Fibroblast of mammary gland (primary cell): ENCODE results near the gene ZNF644.
"Not testable (repeated sequence)": the region's sequence is repeated elsewhere in the genome, so short reads cannot be mapped to it uniquely, and the experiment has no call there.

Experiments used
- DNase-seq: peaks from one replicate; pipeline ENCODE4 v3.0.0-alpha.2; 2010; ENCODE audit warnings: low read depth
- H3K4me3 ChIP-seq: 2 replicates; pipeline ENCODE4 v1.5.1; 2011; ENCODE audit warnings: low read depth, mild to moderate bottlenecking, low read length, moderate library complexity; ENCODE audit not compliant: control insufficient read depth
- TF ChIP-seq, protein P1 (sequence below): conservative IDR thresholded peaks from 2 replicates; pipeline ENCODE4 v1.5.1; 2011; ENCODE audit warnings: low read depth, low read length, inconsistent platforms; ENCODE audit not compliant: control insufficient read depth, insufficient read depth

ZNF644 gene

DNA sequence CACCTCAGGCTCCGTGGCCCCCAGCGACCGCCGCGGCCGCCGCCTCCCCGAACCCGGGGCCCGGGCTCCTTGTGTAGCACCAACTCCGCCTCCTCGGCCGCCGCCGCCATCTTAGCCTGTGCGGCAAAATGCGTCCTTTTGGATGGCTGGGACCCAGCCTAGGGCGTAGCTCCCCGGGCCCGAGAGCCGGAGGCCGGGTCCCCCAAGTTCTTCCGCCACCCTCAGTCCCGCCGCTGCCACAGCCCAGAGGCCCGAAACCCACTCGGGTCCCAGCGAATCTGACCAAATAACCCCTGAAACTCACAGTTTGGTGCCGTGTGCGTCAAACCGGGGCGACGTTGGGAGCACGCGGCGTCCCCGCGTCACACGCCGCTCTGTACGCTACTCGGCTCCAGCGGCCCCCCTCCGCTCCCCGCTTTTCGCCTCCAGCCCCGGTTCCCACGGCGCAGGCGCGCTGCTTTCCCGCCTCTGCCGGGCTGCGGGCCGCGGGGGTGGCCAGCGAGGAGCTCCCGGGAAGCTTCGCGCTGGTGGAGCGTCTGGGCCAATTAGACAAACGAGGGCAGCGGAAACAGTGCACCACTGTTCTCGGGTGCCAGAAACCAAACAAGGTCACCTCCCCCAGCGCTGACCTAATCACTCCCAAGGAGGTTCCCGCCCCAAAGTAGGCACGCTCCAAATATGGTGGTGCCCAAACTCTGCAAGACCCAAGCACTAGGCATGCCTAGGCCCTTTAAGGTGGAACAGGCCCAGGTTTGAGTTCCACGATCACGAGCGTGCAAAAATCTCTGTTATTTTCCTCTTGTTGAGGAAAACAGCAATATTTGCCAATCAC lies at the start of gene ZNF644:
Gene ZNF644, minus strand, starts transcription at position 350 of the 832 bp plus-strand sequence. CDS start 39,682 bp downstream, outside the sequence.
- TF ChIP-seq, protein P1, sequence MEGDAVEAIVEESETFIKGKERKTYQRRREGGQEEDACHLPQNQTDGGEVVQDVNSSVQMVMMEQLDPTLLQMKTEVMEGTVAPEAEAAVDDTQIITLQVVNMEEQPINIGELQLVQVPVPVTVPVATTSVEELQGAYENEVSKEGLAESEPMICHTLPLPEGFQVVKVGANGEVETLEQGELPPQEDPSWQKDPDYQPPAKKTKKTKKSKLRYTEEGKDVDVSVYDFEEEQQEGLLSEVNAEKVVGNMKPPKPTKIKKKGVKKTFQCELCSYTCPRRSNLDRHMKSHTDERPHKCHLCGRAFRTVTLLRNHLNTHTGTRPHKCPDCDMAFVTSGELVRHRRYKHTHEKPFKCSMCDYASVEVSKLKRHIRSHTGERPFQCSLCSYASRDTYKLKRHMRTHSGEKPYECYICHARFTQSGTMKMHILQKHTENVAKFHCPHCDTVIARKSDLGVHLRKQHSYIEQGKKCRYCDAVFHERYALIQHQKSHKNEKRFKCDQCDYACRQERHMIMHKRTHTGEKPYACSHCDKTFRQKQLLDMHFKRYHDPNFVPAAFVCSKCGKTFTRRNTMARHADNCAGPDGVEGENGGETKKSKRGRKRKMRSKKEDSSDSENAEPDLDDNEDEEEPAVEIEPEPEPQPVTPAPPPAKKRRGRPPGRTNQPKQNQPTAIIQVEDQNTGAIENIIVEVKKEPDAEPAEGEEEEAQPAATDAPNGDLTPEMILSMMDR: no peak
- peak within 1 kb of the TSS; percentile 84 for H3K4me3 ChIP-seq
- peak; percentile 93 for DNase-seq

DNA sequence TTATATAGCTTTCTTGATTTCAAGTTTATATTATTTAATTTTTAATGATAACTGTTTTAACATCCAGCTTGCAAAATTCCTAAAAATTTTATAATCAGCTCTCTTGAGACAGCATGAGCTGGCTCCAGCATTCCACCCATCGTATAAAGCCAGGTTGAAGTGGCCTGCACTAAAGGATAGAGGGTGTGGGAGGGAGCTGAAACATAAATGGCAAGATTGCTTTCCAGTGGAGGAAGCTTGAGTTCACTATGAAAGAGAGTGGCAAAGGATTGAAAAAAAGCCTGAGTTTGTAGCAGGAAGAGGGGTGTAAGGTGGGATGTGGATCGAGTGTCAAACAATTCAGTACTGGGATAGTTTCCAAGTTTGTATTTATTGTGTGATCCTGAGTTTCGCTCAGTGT lies 48.5 kb upstream of the ZNF644 start:
- H3K4me3 ChIP-seq: no peak overlapping the region
- TF ChIP-seq, protein P1: no peak
- no peak for DNase-seq

DNA sequence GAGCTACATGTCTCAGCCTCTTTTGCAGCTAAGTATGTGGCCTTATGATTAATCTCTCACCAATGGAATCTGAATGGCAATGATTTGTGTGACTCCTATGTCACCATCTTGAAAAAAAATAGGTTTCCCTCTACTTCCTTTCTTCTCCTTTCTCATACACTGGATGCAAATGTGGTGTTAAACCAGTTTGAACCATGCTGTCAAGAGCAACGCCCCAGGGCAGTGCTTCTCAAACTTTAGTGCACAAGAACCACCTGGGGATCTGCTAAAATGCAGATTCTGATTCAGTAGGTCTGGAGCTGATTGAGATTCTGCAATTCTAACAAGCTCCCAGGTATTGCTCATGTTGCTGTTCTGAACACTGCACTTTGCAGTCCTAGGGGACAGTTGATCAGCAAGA lies 44.7 kb upstream of the ZNF644 start:
- TF ChIP-seq, protein P1: no peak
- DNase-seq: no peak
- H3K4me3 ChIP-seq: no peak overlapping the region

DNA sequence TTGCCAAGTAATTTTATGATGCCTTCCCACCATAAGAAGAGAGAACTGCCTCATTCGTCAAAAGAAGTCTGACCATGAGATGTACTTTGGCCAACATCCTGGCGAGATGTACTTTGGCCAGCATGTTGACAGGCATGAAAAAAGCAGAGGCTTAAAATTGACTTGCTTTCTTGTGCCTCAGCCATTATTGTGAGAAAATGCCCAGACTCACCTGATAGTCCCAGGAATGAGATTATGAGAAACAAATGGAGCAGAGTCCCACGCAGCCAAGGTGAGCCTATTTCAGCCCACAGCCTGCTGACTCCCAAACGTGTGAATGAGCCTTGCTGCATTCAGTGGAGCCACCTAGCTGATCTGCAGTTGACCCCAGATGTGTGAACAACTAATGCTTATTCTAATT lies 43.5 kb upstream of the ZNF644 start:
- H3K4me3 ChIP-seq: no peak overlapping the region
- TF ChIP-seq, protein P1: no peak
- no peak for DNase-seq

DNA sequence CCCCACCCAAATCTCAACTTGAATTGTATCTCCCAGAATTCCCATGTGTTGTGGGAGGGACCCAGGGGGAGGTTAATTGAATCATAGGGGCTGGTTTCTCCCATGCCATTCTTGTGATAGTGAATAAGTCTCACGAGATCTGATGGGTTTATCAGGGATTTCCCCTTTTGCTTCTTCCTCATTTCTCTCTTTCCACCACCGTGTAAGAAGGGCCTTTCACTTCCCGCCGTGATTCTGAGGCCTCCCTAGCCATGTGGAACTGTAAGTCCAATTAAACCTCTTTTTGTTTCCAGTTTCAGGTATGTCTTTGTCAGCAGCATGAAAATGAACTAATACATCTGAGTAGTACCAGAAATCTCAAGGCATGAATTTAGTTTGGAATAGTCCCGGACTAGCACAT lies 41.6 kb upstream of the ZNF644 start:
- not testable (repeated sequence) for DNase-seq, H3K4me3 ChIP-seq

DNA sequence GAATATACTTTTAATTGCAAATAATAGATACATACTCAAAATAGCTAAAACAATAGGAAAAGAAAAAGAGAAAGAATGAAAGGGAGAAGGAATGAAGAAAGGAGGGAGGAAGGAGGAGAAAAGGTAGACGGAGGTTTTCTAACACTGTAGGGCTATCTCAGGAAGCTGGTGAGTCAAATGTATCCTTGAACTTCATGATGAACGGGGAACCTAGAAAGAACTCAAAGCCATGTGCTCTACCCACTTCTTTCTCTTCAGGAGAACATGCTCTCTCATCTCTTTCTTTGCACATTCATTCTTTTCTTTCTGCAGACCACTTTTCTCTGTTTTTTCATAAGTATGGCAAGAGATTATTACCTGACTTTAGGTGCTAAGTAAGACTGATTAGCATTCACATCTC lies 37.3 kb upstream of the ZNF644 start:
- no peak overlapping the region for H3K4me3 ChIP-seq
- TF ChIP-seq, protein P1: no peak
- DNase-seq: no peak

DNA sequence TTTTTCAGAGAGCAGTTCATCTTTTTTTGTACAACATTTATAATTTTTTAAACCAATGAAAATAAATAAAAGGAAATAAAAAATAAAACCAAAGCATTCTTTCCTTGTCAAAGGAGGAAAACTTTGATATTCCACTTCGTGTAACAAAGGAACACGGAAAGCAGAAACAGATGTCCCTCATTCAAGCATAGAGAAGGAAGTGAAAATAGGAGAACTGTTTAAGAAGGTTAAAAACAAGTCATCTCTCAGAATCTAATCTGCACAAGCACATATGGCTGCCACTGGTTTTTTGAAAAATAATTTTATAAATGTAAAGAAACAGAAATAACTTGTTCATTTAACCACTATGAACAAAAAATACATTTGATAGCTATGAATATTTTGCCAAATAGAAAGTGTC lies 35.9 kb upstream of the ZNF644 start:
- H3K4me3 ChIP-seq: no peak overlapping the region
- DNase-seq: no peak
- TF ChIP-seq, protein P1: no peak
